Thoracic aorta (tissue), 2 donors: ENCODE data around the gene ERI3. TPM values are rescaled to one million over a fixed set of nuclear protein-coding genes. Genes with fewer than 3 reads are reported as not detected.

ENCODE experiments used
- ATAC-seq: fragments of 150-250 bp; one replicate; pipeline ENCODE4 v1.8.0; 2017; ENCODE audit warnings: low read depth; ENCODE audit not compliant: insufficient number of reproducible peaks, low FRiP score
- DNase-seq: peaks from one replicate; pipeline ENCODE4 v3.0.0-alpha.2; 2020; ENCODE audit warnings: low spot score
- H3K27ac ChIP-seq, 2 donors: fragments of 200-600 bp; sonication (generic); 1 replicate in 1 of 2; 2 replicates in 1 of 2; pipeline ENCODE4 v1.5.1; 2016; ENCODE audit warnings: mild to moderate bottlenecking in 2 of 2, moderate library complexity in 2 of 2
- H3K27me3 ChIP-seq: fragments of 200-600 bp; sonication (generic); replicated peaks from 2 replicates; pipeline ENCODE4 v1.6.0; 2016; ENCODE audit warnings: mild to moderate bottlenecking; ENCODE audit not compliant: insufficient read depth
- H3K36me3 ChIP-seq: fragments of 200-600 bp; sonication (generic); one replicate; pipeline ENCODE4 v1.5.1; 2016
- H3K4me1 ChIP-seq, 2 donors: fragments of 200-600 bp; sonication (generic); 1 replicate in 1 of 2; 2 replicates in 1 of 2; pipeline versions ENCODE4 v1.5.1 to v1.6.0; 2016; ENCODE audit warnings: low read depth in 2 of 2, mild to moderate bottlenecking in 1 of 2; ENCODE audit not compliant: control insufficient read depth in 1 of 2
- H3K4me3 ChIP-seq: fragments of 200-600 bp; sonication (generic); 2 replicates; pipeline ENCODE4 v1.5.1; 2016; ENCODE audit warnings: mild to moderate bottlenecking
- H3K9me3 ChIP-seq: fragments of 200-600 bp; sonication (generic); 2 replicates; pipeline ENCODE4 v1.5.1; 2016
- total RNA-seq, 2 donors: library from RNA; depleted of rRNA; stranded (reverse); fragments of >200 nt; gene quantifications; one replicate each; pipeline versions ENCODE4 v1.1.0 to v1.2.3, GENCODE V29; 2016
- TF ChIP-seq, protein P1 (sequence below): fragments of 200-600 bp; sonication (generic); IDR thresholded peaks from one replicate; pipeline ENCODE4 v1.5.1; 2019; ENCODE audit warnings: antibody characterized with exemption

Gene ERI3
- total RNA-seq, 2 donors from 2014 or later, result 41.5 to 96.3 TPM

DNA sequence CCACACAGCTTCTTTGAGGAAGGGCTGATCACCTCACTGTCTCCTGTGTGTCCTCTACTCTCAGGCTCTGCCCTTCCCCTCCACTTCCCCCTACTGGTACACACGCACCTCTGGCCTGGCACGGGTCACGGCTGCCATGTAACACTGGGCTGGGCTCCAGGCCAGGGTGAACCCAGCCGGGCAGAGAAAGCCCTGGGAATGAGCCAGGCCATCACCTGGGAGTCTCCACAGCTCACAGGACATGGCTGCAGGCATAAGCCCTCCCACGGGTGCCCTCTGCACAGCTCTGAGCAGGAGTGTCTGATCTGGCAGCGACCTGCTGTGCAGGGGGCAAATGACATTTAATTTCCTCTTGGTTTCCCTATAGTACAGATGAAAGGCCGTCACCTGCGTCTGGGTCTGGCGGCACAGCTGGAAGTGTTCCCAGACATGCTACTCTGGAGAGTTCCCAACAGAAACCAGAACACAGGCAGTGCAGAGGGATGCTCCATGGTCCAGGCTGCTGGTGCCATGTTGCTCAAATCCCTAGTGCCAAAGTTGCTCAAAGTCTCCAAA, 61.2 kb downstream of the ERI3 start:
- H3K36me3 ChIP-seq, result peaks cover 29% of the 10 kb centered on the region
- no peaks in the 10 kb centered on the region for H3K4me1 ChIP-seq
- no peaks in the 10 kb centered on the region for H3K27me3 ChIP-seq
- no peaks in the 10 kb centered on the region for H3K9me3 ChIP-seq
- DNase-seq (no peak), ATAC-seq (no peak)
- no peak overlapping the region for H3K27ac ChIP-seq
- TF ChIP-seq, protein P1, sequence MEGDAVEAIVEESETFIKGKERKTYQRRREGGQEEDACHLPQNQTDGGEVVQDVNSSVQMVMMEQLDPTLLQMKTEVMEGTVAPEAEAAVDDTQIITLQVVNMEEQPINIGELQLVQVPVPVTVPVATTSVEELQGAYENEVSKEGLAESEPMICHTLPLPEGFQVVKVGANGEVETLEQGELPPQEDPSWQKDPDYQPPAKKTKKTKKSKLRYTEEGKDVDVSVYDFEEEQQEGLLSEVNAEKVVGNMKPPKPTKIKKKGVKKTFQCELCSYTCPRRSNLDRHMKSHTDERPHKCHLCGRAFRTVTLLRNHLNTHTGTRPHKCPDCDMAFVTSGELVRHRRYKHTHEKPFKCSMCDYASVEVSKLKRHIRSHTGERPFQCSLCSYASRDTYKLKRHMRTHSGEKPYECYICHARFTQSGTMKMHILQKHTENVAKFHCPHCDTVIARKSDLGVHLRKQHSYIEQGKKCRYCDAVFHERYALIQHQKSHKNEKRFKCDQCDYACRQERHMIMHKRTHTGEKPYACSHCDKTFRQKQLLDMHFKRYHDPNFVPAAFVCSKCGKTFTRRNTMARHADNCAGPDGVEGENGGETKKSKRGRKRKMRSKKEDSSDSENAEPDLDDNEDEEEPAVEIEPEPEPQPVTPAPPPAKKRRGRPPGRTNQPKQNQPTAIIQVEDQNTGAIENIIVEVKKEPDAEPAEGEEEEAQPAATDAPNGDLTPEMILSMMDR, result no peak
- no peak overlapping the region for H3K4me3 ChIP-seq

DNA sequence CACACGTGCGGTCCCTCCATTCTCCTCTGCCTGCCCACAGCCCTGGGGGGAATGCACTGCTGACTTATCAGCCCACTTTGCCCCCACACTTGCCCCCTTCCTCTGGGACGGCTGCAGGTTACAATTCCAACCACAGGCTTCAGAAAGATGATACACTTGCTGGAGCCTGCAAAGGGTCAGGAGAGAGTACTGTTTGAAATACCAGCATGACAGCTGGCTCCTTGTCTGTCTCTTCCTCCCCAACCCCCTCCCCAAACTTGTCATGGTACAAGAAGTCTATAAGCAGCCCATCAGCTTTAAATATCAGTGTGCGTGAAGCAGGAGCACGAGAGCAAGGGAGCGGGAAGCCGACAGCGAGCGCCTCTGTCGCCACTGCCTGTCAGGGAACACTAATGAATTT, 62.4 kb downstream of the ERI3 start:
- ATAC-seq (no peak), DNase-seq (no peak)
- H3K9me3 ChIP-seq, result no peaks in the 10 kb centered on the region
- peaks cover 28% of the 10 kb centered on the region for H3K36me3 ChIP-seq
- H3K27ac ChIP-seq, result no peak overlapping the region
- no peaks in the 10 kb centered on the region for H3K4me1 ChIP-seq
- no peaks in the 10 kb centered on the region for H3K27me3 ChIP-seq
- TF ChIP-seq, protein P1, result no peak
- H3K4me3 ChIP-seq, result no peak overlapping the region

DNA sequence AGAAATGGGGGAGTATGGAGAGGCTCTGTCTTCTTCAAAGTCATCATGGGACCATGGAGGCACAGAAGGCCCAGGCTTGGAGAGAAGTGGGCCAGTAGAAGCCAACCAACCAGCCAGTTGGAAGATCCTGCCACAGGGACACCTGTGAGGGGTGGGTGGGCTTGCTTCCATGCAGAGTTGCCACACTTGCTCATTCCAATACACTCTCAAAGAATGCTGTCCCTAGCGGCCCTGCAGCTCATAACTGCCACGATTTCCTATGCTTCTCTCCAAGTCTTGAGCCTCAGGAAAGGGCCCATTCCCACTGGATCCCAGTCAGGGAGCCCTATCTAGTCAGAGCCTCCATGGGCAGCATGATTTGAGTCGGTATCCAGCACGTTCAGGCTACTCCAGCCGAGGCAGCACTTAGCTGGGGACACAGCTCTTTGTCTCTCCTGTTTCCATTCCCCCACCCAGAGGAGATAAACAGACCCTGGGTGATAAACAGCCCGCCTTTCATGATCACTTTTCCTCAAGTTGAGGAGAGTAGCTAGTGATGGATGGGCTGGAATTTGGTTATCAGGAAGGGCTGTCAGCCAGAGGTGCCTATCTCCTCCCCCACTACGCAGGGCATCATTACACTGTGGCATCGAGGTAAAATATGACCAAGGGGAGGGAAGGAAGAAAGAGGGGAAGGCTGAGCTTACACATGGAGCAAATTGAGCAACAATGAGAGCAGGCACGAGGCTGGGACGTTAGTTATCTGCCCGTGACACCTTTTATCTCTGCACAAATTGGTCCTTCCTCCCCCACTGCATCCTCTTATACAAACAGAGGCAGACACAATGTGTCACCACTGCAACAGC, 64.6 kb downstream of the ERI3 start:
- H3K27ac ChIP-seq, result no peak overlapping the region
- no peak for ATAC-seq
- H3K36me3 ChIP-seq, result peaks cover 23% of the 10 kb centered on the region

GRCh38 chr1:44289530-44289929, 65.5 kb downstream of the ERI3 start:
- Histone ChIP-seq H3K9me3 (no peaks in the 10 kb centered on the region), H3K4me1 (no peaks in the 10 kb centered on the region), H3K4me3 (no peak overlapping the region), H3K27me3 (no peaks in the 10 kb centered on the region), H3K36me3 (peaks cover 26% of the 10 kb centered on the region), H3K27ac (no peak overlapping the region)
- DNase-seq (no peak), ATAC-seq (no peak)
- TF ChIP-seq, protein P1, result no peak

More for the DNA sequence above, 64.6 kb downstream of the ERI3 start:
- Histone ChIP-seq H3K27me3 (no peaks in the 10 kb centered on the region), H3K4me1 (no peaks in the 10 kb centered on the region), H3K9me3 (no peaks in the 10 kb centered on the region), H3K4me3 (no peak overlapping the region)
- DNase-seq, result no peak
- TF ChIP-seq, protein P1, result no peak

DNA sequence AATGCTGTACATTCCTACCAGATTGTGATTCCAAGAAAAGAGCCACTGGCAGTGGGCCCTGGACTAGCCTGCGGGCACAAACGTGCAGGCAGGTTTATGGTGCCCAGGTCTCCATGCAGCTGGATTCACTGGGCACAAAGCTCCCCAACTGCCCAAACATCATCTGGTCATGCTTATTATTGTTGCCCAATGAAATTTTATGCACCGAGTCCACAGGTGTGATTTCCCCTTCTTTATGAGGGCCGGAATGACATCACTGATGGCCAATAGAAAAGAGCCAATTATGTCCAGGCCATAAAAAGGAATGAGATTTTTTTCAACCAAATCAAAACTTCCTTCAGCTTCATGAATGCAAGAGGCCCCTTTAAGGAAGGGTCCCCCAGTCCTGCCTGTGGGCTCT, 66.2 kb downstream of the ERI3 start:
- Histone ChIP-seq H3K36me3 (peaks cover 29% of the 10 kb centered on the region), H3K27me3 (no peaks in the 10 kb centered on the region), H3K4me3 (no peak overlapping the region), H3K27ac (no peak overlapping the region), H3K4me1 (no peaks in the 10 kb centered on the region), H3K9me3 (no peaks in the 10 kb centered on the region)
- DNase-seq, result no peak
- TF ChIP-seq, protein P1, result no peak
- no peak for ATAC-seq
